Lung microvascular endothelial cell (primary cell): ENCODE results near the gene CTSA. TPM values are rescaled to one million over a fixed set of nuclear protein-coding genes. Genes with fewer than 3 reads are reported as not detected.
"Not testable (repeated sequence)": the region's sequence is repeated elsewhere in the genome, so short reads cannot be mapped to it uniquely, and the experiment has no call there.

Experiments used
- DNase-seq, 2 donors: peaks; one replicate each; pipeline versions ENCODE4 v3.0.0 to v3.0.0-alpha.2; 2010; ENCODE audit warnings: low read depth in 2 of 2
- total RNA-seq: library from RNA; depleted of rRNA; stranded (reverse); fragments of >200 nt; gene quantifications from 2 replicates; pipeline ENCODE4 v1.2.1, GENCODE V29; 2014

The CTSA gene
- total RNA-seq, 1 donor from 2014 or later = 64.1 TPM

GRCh38 chr20:45866454-45866853 is 24.7 kb upstream of the CTSA start:
- no peak for DNase-seq

- no peak for DNase-seq
These were observed 23.9 kb upstream of the CTSA start for GRCh38 chr20:45867136-45867818.

GRCh38 chr20:45867819-45868176 is 23.3 kb upstream of the CTSA start:
- DNase-seq = peak in 1 of 2 donors; percentile 25

- no peak for DNase-seq
These were observed 18.5 kb upstream of the CTSA start for GRCh38 chr20:45872626-45873025.

- DNase-seq = no peak
These were observed 17.6 kb upstream of the CTSA start for GRCh38 chr20:45873409-45874103.

GRCh38 chr20:45874104-45874481 is 17.0 kb upstream of the CTSA start:
- DNase-seq = not testable (repeated sequence)

- no peak for DNase-seq
These were observed 16.6 kb upstream of the CTSA start for GRCh38 chr20:45874576-45874975.

GRCh38 chr20:45878076-45878761 is 12.9 kb upstream of the CTSA start:
- no peak for DNase-seq

- DNase-seq = peak; percentile 99
These were observed 9.9 kb upstream of the CTSA start, which contains the start of gene ZSWIM1 for GRCh38 chr20:45880988-45881788. ZSWIM1 (plus strand) TSS chr20:45881227; CDS start chr20:45882593, 1,366 bp downstream.

GRCh38 chr20:45882469-45883099 is 8.6 kb upstream of the CTSA start:
- DNase-seq = no peak

GRCh38 chr20:45883100-45883469 is 8.1 kb upstream of the CTSA start:
- DNase-seq = no peak

GRCh38 chr20:45886590-45887345 is 4.4 kb upstream of the CTSA start:
- DNase-seq = no peak

GRCh38 chr20:45887346-45887715 is 3.8 kb upstream of the CTSA start, which contains the start of gene SPATA25:
SPATA25 (minus strand) TSS chr20:45887622; CDS start chr20:45887590, 32 bp downstream.
- no peak for DNase-seq

GRCh38 chr20:45888681-45889080 is 2.5 kb upstream of the CTSA start:
- DNase-seq = no peak

- peak; percentile 92 to 94 for DNase-seq
These were observed 804 bp upstream of the CTSA start for GRCh38 chr20:45890077-45890984.

- DNase-seq = peak in 1 of 2 donors; percentile 39
These were observed 1.1 kb downstream of the CTSA start for GRCh38 chr20:45892049-45892825.

- DNase-seq = no peak
These were observed 1.8 kb downstream of the CTSA start for GRCh38 chr20:45892828-45893500.

- no peak for DNase-seq
These were observed 2.7 kb downstream of the CTSA start for GRCh38 chr20:45893831-45894230.
